NCI-H2196 (cell line): ENCODE results near the gene LYRM2.

ENCODE experiments used
- DNase-seq: peaks from one replicate; lab custom pipeline; 2025; ENCODE audit not compliant: unreplicated experiment; lab: John Stamatoyannopoulos, UW

The LYRM2 gene

DNA sequence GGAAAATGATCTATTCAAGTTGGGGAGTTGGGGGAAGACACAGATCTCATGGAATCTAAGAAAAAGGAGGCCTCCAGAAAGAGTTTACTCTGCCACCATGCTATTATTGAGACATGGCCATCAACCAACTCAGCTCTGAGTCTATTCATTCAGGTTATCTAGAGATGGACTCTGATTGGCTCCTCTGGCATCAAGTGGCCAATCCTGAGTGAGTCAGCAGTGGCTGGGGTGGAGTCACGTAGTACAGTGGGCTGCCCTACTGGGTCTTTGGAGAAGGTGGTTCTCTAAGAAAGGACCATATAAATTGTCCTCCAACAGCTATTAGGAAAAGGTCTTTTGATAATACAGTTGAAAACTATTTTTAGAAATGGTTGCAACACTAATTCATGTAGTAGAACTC, 42.1 kb downstream of the LYRM2 start:
- DNase-seq: no peak

DNA sequence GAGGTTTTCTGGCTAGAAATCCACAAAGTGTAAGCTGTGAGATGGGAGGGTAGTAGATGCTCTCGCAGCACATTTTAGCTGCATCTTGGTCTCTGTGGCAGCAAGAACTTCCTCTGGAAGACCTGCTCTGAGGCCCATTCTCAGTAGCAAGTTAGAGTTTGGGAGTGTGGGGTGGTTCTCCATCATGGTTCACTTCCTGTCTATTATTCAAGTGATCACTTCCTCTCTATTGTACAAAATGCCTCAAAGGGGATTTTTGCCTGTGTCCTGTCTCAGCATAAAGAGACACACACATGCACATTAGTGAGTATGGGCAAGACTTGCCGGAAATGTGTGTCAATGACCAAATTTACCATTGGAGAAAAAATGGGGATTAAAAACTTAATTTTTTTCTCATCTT, 42.5 kb downstream of the LYRM2 start:
- no peak for DNase-seq

DNA sequence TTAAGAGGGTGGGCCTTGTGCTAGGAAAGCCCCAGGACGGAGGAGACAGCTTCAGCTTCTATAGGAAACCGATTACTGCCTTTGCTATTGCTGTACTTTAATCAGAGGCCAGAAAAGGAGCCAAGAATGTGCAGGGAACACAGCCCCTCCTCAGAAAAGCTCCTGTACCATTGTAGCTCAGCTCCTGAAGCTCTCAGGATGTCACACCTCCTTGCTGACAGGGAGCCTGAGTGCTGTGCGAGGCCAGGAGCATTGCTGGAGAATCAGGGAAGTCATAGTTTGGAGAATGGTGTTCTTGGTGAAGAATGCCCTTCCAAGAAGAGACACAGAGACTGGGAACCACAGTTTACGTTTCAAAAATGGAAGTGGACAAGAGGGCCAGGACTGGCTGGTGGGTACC, 46.8 kb downstream of the LYRM2 start:
- DNase-seq: no peak

DNA sequence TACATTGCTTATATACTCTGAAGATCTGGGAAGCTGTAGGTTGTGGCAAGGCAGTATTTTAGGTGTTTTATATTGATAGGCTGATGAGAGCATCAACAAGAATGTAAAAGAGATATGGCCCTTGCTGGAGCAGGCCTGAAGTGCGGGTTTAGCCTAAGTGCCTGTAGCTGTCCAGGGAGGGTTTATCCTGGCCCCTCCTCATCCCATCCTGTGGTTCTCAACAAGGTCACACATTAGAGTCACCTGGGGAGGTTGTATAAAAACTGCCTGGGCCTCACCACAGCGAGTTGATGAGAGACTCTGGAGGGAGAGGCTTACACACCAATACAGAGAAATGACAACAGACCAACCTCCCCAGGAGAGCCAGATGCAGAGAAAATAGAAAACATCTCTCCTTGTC, 48.4 kb downstream of the LYRM2 start:
- no peak for DNase-seq

DNA sequence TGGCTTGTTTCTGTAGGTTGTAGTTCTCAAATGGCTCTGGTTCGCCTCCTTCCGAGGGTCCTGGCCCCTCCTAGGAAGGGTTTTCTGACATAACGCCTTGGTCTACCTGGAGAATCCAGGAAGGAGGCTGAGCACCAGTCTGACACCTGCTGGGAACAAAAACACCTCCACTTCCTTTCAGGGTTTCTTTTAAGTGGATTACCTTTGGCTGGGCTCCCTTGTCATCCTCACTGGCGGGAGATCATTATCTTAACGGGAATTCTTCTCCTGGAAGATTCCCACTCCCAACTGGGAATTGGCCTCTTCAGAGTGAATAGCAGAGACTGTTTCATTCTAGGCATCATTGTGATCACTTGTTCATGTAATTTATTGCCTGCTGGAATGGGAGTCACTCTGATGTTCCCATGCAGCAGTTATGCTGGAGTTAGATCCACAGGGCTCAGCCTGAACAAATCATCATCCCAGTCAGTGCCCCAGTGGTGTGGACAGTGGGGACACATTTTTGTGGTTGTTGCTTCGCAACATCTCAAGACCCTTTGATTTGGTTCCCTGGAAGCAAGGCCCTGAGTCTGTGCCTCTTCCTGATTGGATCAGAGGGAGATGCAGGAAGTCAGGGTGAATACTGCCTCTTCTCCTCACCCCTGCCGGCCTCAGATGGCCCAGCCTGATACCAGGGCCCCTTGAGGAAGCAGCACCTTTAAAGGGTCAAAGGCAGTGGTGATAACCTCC, 49.1 kb downstream of the LYRM2 start:
- no peak for DNase-seq

DNA sequence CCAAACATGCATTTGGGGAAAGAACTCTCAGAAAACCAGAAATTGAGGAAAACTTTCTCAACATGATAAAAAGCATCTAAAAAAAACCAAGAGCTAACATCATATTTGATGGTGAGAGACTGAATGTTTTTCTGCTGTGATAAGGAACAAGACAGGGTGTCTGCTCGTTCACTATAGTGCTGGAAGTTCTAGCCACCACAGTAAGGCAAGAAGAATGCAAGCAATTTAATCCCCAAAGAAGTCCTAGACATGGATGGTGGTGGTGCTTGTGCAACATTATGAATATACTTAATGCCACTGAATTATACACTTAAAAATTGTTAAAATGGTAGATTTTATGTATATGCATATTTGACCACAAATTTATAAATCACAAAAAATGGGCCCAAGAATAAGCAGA, 53.4 kb downstream of the LYRM2 start:
- no peak for DNase-seq

DNA sequence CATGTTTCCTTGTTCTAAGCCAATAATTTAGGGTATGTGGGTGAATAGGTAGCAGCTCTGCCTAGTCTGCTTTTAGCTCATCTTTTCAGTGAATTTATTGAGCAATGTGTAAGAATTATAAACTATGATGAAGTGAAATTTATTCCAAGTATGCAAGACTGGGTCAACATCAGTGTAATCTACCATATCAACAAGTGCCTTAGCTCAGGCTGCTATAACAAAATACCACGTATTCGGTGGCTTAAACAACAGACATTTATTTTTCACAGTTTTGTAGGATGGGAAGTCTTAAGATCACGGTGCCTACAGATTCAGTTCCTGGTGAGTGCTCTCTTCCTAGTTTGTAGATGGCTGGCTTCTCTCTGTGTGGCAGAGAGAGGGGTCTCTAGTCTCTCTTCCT, 54.0 kb downstream of the LYRM2 start:
- no peak for DNase-seq

DNA sequence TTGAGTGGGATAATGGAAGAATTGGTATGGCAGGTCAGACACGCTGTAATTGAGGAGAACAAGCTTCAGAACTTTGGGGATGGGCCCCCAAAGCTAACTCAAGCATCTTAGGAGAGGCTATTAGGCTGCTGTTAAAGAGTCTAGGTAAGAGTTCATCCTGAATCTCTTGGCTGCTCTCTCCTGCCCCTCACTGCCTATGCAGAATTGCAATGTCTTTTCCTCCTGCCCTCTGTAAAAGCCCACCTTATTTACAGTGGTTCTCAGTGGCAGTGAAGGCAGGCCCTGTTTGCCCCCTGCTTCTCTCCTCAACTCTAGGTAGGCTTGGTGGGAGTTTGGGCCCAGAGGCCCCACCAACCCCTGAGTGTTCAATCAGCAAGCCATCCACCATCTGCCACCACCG, 55.0 kb downstream of the LYRM2 start:
- DNase-seq: no peak

DNA sequence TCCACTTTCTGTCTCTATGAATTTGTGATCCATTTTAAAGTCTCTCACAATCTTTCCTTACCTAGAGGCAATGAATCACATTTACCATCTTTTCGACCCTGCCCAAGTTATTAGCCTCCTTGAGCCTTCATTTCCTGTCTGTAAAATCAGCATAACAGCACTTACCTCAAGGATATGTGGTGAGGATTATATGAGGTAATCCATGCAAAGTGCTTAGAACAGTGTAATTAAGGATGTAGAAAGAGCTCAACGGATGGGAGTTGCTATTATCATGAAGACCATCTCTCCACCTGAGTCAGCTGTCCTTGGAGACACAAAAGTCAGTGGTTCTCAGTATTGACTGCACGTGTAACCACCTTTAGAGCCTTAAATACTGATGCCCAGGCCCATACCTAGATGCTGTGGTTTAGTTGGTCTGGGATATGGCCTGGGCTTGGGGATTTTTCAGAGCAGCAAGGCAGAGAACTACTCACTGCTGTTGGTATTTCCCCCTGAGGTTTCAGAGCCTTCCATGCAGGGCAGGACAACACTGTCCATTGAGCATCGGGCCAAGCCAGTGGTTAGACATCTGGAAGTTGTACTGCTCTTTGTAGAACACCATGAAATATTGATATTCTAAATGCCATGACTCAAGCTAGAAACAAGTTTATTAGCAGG, 55.8 kb downstream of the LYRM2 start:
- no peak for DNase-seq

DNA sequence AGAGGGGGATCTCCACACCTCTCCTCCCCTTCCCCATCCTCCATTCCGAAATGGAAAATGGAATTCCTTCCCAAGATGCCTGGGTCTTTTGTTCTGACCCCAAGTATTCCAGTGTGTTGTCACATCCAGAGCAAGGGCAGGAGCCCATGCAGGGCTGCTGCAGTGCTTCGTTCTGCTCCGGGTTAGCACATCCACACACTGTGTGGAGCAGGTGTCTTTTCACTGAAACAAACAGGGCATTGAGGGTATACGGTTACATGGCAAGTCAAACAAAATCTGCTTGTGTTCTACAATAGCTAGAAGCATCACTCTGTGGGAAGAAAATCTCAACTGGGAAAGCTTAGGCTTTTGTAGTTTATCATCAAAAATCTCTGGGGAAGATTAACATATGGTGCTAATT, 56.9 kb downstream of the LYRM2 start:
- peak; percentile 42 for DNase-seq

DNA sequence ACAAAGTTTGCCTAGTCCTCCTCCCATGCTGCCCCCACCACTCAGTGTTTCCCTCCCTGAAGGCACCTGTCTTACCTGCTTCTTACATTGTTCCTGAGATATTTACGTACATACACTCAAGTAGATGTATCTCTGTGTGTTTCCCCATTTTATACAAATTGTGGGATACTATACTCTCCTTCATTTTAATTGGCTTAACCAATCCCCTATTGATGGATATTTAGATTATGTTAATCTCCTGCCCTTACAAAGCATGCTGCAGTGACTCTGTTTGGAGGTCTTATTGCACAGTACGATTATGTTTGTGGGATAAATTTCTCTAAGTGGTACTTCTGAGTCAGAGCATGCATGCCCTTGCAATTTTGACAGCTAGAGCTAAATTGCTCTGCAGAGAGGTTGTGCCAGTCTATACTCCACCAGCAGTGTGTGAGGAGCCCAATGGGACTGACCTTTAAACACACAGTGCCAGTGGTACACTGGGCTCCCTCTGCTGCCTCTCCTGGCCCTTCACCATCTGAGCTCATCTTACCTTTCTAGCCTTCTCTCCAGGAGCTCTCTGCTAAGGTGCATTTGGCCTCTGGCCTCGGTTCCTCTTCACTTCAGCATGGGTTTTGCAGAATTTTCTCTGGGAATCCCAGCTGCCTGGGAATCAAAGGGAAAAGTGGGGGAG, 57.4 kb downstream of the LYRM2 start:
- DNase-seq: peak; percentile 40

DNA sequence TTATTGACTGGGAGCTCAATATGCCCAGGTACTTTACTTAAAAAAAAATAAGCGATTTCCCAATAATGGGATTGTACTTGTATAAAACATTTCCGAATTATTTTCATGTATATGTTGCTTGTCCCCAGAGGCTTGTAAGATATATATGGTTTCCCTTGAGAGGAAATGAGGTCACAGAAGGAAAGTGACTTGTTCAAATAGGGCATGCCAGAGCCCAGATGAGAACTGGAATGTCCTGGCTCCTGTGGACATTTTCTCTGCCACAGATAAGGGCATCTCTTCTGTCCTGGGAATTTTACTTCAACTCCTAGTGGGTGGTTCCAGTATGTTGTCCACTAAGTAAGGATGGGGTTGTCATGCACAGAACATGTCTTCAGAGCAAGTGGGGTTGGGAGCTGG, 63.0 kb downstream of the LYRM2 start:
- no peak for DNase-seq

DNA sequence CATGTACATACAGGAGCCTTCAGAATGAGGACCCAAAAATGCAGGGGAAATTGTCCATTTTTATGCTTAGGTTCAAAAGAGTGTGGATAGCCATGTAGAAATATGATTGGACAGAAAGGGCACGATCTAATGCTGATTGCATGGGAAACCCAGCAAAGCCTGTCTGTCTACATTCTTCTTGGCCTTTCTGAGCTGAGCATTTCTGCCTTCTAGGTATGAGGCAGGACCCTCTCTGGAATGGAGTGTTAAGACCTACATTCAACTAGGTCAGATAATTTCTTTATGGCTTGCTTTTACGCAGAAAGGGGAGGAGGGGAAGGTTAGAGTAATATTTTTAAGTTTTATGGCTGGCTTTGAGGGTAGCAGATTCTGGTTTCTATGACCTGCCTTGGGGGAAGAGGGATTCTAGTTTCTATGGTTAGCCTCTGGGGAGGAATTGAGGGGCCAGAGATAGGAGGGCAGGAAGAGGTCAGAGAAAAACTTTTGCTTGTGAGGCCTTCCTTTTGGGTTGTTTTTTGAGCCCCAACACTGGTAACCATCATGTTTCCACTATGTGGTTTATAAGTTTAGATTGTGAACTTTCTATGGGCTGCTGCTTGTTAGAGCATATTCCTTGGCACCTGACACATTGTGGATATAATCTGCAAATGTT, 63.5 kb downstream of the LYRM2 start:
- no peak for DNase-seq

DNA sequence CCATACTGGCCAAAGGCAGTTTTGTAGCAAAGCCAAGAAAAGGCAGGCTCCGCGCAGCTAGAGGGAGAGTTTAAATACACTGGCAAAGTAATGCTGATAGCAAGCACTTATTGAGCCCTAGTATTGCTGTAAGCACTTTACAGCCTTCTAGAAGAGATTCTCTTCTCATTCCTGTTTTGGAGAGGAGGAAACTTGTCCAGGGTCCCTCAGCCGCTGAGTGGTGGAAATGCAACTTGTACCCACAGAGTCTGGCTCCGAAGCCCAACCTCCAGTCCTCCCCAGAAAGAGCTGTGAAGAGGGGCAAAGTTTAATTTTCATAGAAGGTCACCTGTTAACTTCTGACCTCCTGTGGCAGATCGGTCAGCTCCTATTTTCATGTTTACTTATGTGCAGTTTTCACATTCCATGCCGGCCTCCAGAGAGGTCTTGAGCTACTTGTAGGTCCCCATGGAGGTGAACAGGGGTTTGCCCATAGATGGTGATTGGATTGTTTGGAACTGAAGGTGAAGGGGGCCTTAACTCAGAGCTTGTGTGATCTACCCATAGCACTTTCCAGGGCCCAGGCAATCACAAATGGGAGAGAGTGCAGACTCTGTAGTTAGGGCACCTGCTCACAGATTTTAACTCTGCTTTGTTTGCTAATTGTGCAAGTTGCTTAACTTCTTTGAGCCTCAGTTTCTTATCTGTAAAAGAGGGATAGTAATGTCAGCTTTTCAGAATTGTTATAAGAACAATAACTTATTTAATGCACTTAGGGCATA, 70.7 kb downstream of the LYRM2 start:
- DNase-seq: no peak

DNA sequence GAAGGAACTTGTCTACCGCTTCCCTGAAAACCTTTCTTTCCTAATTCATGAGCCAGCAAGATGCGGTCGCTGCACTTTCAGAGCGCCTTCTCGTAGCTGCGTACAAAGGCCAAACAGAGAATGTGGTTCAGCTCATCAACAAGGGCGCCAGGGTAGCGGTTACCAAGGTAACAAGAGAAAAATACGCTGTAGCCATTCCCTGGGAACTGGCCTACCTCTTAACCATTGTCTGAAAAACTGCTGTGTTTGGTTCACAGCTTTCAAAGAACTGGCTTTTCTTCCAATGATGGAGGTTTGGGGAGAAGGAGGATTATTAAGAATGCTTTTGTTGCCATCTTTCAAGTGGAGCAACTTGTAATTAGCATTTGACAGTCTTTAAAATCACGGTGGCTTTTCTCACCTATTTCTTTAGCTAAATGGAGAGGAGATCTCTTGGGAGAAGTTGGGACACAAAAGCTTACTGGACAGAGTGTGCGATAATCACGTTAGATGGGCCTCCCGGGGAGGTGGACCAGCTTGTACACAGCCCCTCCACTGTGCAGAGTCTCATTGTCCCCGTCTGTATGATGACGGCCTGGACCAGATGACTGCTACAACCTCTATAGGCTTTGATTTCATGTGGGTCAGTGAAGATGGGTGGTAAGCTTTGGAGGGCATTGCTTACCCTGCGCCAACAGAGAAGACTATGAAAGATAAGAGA, 71.5 kb downstream of the LYRM2 start:
- DNase-seq: no peak

DNA sequence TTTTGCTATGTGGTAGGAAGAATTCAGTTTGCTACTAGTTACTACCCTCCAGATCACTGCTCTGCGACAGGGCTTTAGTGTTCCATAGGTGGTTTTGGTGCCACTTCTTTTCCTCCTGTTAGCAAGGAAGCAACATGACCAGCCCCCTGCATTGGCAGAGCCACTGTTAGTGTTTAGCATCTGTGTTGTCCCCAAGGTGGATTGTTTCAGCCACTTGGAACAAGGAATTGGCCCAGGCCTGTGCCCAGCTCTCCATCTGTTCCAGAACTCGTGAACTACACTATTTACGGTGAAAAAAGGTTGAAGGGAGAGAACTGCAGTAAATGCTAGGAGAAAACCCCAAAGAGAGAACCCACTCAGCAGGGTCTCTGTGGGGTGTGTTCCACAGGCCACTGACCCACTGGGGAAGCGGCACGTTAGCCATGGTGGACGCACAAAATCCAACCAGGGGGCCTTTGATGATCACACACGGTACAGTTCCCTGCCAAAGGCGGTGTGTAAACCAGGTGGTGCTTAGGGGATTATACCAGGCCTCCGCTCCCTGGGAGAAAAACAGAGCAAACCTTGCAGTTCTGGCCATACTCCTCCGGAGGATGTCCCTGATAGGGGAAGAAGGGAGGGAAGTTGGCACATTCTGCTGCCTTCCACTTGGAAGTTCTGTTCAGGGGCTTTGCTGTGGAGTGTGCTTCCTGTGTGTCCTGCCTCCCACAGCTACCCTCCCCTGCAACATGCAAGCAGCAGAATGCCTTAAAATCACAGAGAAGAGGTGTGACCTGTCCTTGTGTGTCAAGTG, 72.3 kb downstream of the LYRM2 start:
- no peak for DNase-seq

DNA sequence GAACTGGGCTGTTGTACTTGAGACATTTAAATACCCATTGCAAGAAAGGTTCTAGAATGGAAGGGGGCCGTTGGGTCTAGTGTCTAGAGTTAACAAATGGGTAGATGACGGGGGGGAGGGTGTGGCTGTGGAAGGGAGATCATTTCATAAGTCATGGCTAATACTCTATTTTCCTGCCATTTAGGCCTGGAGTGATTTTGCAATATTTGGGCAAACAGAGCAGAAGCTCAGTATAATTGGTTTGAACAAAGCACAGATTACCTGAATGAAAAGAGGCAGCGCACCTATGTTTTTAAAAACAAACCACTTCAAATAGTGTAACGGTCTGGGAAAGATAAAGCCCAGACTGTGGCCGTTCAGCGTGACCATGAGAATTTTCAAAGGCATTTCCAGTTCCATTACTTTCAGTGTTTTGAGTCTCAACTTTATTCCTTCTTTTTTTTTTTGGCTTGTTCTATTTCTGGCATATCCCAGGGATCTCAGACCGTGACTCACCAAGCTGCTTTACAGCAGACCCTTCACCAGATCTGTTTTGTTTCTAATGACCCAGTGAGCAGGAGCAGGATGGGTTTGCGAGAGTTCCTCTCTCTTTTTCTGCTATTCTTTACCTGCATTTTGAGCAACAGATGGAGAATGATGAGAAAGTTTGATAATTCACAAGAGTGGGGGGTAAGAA, 73.7 kb downstream of the LYRM2 start:
- DNase-seq: no peak

DNA sequence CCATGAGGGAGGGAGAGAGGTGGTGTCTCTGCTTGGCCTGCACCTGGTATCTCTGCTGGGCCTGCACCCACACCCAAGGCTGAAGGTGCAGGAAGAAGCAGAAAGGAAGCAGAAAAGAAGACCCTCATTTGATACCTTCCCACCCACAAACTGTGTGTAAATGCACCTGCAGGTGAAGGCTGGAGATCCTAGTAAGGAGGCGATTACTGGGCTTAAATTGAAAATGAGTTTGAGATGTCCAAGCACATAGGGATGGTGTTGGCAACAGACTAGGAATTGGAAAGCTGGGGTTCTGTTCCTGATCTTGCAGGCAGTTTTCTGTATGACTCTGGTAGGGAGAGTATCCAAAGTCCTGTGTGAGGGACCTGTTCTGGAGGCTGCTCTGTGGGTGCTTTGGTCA, 74.7 kb downstream of the LYRM2 start:
- DNase-seq: no peak
